Epidermal melanocyte (primary cell): ENCODE results near the gene TCFL5.

Source experiments
- DNase-seq: peaks from one replicate; pipeline ENCODE4 v3.0.0; 2011; ENCODE audit warnings: low spot score; ENCODE audit not compliant: insufficient read length

TCFL5 gene

DNA sequence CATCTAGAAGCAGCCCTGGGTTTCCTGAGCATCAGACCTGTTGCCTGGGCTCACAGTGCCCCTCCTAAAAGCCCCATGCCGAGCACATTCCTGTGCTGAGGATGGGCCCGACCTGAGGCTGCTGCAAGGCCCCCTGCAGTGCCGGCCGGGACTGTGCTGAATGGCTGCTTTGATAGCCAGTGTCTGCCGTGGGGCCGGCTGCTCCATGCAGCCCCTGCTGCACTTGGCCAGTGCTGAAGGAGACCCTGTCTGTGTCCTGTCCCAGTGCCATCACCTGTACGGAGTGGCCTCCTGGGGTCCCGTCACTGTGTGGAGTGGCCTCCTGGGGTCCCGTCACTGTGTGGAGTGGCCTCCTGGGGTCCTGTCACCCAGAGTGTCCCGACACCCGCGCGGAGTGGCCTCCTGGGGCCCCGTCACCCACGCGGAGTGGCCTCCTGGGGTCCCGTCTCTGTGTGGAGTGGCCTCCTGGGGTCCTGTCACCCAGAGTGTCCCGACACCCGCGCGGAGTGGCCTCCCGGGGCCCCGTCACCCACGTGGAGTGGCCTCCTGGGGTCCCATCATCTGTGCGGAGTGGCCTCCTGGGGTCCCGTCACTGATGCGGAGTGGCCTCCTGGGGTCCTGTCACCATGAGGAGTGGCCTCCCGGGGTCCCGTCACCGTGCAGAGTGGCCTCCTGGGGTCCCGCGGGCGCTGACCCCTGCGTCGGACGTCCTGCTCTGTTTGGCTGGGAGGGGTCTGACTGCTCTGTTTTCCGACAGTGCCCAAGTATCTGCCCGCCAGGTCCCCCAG lies 37.7 kb downstream of the TCFL5 start:
- no peak for DNase-seq

- DNase-seq, result no peak
Observed at GRCh38 chr20:62822788-62823651, 38.6 kb downstream of the TCFL5 start.

DNA sequence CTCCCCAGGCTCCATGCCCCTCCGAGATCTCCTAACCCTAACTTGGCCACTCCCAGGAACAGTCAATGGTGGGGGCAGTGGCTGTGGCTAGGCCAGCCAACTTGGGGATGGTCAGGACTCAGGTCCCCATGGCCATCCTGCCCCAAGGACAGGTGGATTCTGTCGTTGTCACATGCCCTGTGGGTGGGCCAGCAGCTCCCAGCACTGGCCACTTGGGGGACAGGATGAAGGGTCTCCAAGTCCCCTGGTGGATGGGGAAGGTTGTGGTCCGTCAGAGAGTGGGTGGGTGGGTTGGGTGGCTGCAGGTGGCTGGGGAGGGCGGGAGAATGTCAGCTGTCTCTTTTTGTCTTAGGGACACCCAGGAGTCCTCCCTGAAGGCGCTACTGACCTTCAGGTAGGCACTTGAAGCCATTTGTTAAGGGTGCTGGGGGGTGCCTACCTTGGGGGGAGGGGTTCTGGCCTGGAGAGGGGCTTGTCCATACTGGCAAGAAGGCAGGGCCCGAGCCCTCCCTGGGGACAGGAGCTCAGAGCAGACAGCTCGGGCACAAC lies 39.3 kb downstream of the TCFL5 start:
- DNase-seq, result no peak

DNA sequence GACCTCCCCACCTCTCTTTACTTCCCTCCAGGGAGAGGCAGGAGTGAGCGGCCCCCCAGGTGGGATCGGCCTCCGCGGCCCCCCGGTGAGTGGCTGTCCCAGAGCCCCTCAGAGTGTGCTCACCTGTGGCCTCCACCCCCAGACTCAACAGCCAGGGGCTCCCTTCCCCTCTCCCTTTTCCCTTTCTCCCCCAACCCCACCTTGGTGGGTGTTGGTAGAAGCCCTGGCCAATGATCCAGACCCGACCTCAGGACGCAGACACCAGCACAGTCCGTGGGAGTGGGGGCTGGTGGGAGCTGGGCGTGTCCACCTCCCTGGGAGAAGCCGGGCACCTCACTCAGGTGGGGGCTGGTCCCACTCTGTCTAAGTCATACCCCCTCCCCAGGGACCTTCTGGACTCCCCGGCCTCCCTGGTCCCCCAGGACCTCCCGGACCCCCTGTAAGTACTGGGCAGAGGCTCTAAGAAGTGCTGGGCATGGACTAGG lies 39.9 kb downstream of the TCFL5 start:
- DNase-seq, result no peak

GRCh38 chr20:62820962-62821725 lies 40.5 kb downstream of the TCFL5 start:
- no peak for DNase-seq

GRCh38 chr20:62820208-62820961 lies 41.2 kb downstream of the TCFL5 start:
- DNase-seq, result no peak

GRCh38 chr20:62819494-62820174 lies 42.0 kb downstream of the TCFL5 start:
- DNase-seq, result no peak

DNA sequence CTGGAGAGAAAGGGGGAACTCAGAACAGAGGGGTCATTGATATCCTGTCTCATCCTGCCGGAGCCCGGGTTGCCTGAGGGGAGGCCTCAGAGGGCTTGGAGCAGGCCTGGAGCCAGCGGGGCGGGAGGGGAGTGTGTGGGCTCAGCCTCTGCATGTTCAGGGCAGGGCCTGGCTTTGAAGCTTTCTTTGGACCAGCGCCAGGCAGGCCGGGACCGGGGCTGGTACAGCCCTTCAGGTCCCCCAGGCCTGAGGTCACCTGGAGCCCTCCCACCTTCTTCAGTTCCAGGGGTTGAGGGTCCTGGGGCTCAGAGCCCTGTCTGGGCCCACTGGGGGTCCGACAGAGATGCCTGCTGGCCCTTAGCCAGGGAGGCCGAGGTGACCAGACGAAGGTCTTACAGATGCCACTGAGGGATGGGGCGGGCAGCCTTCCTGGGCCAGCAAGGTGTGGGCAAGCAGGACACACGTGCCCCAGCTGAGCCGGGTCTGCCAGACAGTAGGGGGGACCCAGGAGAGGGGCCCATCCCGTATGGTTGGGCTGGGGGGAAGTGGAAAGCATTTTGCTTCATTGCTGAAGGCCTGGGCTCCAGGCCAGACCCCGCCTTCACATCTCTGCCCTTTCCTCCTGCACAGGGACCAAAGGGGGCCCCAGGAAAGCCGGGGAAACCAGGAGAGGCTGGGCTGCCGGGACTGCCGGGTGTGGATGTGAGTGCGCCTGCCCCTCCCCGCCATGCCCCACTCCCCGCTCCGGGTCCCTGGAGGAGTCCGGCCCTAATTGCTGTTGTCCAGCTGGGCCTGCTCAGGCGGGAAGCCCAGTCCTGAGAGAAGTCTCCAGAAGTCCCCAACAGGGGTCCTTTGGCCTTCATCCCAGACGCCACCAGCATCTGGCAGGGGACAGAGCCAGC lies 42.8 kb downstream of the TCFL5 start:
- DNase-seq, result peak; percentile 99

DNA sequence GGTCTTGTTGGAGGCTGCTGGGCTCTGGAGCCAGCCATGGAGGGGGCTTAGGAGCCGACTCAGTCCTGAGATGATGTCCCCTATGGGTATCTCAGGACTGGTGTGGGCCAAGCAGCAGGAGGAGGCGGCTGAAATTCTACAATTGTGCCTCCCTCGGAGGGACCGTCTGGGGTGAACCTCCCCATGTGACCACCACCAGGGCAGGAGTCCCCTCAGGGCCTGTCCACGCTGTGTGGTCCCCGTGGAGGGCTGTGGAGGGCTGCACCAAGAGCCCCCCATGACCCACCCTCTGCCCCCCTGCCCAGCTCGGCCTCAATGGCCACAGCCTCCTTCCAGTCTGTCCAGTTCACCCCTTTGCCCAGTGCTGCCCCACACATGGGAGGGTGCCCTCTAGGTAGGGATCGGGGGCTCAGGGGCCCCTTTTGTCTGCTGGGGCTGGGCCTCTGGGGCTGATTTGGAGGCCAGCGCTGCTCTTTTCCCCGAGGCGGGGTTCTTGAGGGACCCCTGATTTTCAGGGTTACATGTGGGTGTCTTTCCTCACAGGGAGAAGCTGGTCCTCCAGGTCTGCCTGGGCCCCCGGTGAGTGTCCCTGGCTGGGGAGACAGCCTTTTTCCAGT lies 43.5 kb downstream of the TCFL5 start:
- DNase-seq, result no peak

- peak; percentile 72 for DNase-seq
Observed at GRCh38 chr20:62816884-62817873, 44.4 kb downstream of the TCFL5 start, which contains the start of gene COL9A3. Gene COL9A3 (plus strand): TSS chr20:62817050. CDS start chr20:62817065, 15 bp downstream.

DNA sequence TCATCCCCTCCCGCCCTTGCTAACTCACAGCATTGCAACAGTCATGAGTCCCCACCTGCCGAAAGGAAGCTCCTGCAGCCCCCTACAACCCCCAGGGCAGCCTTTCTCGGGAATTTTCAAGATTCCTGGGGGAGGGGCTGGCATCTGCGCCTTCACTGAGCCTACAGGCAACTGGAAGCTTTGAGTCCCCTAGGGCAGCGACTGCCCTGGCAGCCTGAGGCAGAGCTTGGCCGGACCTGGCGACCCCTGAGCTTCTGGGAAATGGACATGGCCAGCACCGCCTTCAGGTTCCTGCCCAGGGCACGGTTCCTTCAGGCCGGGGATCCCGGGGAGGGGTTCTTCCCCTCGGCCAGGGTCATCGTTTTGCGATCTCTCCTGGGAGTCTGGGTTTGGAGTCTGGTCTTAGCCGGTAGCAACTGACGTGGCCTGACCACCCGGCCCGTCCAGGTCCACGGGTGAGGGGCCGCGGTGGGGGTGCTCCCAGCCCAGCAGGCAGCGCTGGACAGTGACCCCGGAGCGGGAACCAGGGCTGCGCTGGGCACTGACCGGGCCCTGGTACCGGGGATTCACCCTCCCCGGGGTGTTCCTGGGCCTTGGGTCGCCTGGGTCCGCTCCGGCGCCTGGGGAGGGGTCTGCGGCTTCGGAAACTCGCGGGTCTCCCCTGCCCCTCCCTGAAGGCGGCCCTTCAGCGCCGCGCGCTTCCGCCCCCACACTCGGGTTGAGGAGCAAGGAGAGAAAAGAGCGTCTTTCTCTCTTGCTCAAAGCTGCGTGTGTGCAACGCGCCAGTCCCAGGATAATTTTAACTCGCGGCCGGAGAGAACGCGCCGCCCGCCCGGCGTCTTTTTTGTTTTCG lies 45.4 kb downstream of the TCFL5 start:
- no peak for DNase-seq

DNA sequence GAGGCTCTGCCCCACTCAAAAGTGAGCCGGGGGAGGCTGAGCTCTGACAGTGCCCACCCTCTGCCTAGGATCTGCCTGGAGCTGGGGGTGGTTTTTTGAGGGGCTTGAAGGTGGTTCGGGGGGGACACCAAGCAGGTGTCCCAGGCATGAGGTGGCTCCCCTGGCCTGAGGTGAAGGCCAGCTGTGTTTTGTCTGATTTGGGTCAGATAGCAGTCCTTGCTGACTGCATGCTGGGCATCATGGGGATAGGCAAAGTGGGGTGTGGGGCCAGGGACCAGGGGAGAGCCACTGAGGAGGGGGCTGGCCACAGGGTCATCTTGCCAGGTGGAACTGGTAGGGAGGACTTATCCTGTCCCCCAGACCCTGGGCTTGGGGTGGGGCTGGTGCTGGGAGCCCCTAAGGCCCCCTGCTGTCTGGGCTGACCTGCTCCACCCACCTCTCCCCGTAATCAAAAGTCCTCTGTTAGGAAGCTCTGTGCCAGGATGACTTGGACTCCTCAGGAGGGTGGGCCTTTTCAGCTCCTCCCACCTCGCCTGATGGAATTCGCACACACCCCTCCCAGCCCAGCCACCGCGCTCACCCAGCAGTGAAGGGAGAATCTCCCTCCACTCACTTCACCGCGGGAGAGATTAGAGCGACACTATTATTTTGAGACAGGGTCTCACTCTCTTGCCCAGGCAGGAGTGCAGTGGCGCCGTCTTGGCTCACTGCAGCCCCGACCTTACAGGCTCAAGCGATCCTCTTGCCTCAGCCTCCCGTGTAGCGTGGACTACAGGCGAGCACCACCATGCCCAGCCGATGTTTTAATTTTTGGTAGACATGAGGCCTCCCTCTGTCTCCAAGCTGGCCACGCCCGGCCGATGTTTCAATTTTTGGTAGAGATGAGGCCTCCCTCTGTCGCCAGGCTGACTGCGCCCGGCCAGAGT lies 46.3 kb downstream of the TCFL5 start:
- DNase-seq, result peak; percentile 62

DNA sequence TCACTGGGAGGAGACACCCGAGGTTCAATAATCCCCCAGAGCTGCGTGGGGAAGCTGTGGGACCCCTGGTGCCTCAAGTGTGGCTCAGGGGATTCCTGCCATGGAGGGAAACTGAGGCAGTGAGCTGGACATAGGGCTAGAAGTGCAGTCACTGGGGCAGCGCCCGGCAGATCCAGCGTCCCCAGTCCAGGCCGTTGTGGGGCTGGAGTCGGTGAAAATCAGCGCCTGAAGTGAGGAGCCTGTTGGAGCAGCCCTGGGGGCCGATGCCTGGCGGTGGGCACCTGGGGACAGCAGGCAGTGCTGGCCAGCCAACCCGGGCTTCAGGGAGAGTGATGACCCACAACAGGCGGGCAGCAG lies 46.9 kb downstream of the TCFL5 start:
- DNase-seq, result no peak

DNA sequence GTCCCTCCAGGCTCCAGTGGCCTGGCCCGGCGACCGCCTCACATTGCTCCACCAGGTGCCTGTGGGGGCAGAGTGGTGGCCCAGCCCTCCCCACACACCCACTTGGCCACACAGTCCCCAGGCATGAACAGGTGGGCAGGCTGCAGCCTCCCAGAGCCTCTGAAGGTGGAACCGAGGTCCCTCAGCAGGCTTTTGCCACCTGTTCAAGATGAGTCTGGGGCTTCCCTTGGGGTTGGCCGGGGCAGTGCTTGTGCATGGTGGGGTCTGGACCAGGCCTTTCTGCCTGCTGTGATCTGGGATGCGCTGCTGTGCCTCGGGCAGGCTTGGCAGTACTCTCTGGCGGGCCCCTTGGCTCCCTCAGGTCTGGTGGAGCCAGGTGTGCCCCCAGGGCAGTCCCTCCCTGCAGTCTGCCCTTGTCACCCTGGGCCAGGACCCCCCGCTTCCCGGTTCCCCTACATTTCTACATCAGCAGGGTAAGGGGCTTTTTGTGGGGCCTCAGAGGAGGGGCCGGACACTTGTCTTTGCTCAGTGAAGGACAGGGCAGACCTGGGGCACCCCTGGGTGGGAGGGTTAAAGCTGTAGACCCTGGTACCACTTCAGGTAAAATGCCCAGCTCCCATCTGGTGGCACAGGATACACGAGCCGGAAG lies 47.4 kb downstream of the TCFL5 start:
- no peak for DNase-seq

DNA sequence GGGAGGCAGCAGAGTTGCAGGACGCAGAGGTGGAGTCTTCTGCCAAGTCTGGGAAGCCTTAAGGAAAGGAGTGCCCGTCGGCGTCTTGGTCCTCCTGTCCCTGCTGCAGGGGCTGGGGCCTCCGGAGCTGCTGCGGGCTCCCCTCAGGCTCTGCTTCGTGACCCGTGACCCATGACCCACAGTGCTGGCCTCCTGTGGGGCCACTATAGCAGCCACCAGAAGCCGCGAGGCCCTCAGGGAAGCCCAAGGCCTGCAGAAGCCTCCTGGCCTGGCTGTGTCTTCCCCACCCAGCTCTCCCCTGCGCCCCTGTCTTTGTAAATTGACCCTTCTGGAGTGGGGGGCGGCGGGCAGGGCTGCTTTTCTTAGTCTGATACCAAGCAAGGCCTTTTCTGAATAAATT lies 48.0 kb downstream of the TCFL5 start:
- DNase-seq, result no peak
